Gastrocnemius medialis (tissue), 4 donors: Measurements from ENCODE around the gene TMEM266.

Experiments used
- CTCF ChIP-seq, 5 experiments: fragments of 450-650 bp in 3 of 5; fragments of 200-600 bp in 2 of 5; sonication (generic) in 2 of 5; IDR thresholded peaks in 4 of 5; conservative IDR thresholded peaks in 1 of 5; 1 replicate in 4 of 5; 2 replicates in 1 of 5; pipeline ENCODE4 v1.5.1; 2016 to 2019; ENCODE audit warnings: antibody characterized with exemption in 5 of 5, mild to moderate bottlenecking in 3 of 5, moderate library complexity in 3 of 5
- POLR2A ChIP-seq, 2 donors: fragments of 450-650 bp; IDR thresholded peaks; one replicate each; pipeline ENCODE4 v1.6.1; 2017; ENCODE audit warnings: antibody characterized with exemption in 2 of 2, mild to moderate bottlenecking in 2 of 2, moderate library complexity in 2 of 2

- TF ChIP-seq POLR2A (IDR thresholded peaks at IDR 0.05) (peak; percentile 44 to 67), CTCF (IDR thresholded peaks at IDR 0.05 in 4 of 5, conservative IDR thresholded peaks at IDR 0.05 in 1 of 5) (no peak)
These were observed 103.9 kb downstream of the TMEM266 start for GRCh38 chr15:76163457-76164295.
